ENCODE data around the gene P2RY8.
"Not testable (repeated sequence)": the region's sequence is repeated elsewhere in the genome, so short reads cannot be mapped to it uniquely, and the experiment has no call there.

The P2RY8 gene

DNA sequence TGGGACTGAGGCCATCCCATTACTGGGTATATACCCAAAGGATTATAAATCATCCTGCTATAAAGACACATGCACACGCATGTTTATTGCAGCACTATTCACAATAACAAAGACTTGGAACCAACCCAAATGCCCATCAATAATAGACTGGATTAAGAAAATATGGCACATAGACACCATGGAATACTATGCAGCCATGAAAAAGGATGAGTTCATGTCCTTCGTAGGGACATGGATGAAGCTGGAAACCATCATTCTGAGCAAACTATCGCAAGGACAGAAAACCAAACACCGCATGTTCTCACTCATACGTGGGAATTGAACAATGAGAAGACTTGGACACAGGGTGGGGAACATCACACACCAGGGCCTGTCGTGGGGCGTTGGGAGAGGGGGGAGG lies 27.1 kb upstream of the P2RY8 start:
- not testable (repeated sequence) for H3K36me3 ChIP-seq (ENCODE audit: control insufficient read depth, insufficient read depth, low read length); H3K9ac ChIP-seq (ENCODE audit: low read length); H3K27me3 ChIP-seq (ENCODE audit: control insufficient read depth, insufficient read depth, low read length); H3K9me3 ChIP-seq (ENCODE audit: control insufficient read depth, insufficient read depth, low read depth, low read length); H3K4me1 ChIP-seq (ENCODE audit: control insufficient read depth, insufficient read depth, low read length); H3K4me3 ChIP-seq (ENCODE audit: low read depth, low read length); H3K27ac ChIP-seq (ENCODE audit: low read depth, low read length)

DNA sequence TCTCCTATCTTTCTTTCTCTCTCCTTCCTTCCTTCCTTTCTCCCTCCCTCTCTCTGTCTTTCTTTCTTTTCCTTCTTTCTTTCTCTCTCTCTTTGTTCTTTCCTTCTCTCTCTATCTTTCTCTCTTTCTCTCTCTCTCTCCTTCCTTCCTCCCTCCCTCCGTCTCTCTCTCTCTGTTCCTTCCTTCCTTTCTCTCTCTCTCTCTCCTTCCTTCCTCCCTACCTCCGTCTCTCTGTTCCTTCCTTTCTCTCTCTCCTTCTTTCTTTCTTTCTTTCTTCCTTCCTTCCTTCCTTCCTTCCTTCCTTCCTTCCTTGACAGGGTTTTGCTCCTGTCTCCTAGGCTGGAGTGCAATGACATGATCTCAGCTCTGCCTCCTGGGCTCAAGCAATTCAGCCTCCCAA lies 24.2 kb upstream of the P2RY8 start:
- Histone ChIP-seq H3K27ac (ENCODE audit: low read depth, low read length) (no peak overlapping the region), H3K9ac (ENCODE audit: low read length) (no peak overlapping the region)

DNA sequence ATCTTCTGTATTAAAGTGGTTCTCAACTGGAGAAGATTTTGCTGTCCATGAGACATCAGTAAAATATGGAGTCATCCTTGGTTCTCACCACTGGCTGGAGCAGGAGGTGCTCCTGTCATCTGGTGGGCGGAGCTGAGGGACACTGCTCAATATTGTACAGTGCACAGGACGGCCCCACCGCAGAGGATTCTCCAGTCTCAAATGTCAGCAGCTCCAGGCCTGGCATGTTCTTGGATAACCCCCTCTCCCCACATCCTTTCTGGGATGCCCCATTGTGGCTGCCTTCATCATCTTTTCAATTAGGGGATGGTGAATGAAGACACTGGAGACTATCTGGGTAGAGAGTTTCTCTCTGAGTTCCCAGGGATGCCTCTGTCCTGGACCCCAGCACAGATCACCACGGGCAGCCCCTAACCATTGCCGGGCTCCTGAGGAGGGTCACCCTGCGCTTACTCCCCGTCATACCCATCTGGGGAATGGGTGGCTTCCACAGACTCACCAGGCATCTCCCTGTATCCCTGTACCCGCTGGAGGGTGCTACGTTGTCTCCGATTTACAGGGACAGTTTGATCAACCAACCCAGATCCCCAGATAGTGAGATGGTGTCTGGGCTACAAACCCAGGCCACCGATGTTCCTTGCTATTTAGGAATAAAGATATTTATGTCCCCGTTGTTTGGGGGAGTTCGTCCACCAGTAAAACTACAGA lies 21.9 kb upstream of the P2RY8 start:
- H3K9ac ChIP-seq (ENCODE audit: low read length) = no peak overlapping the region
- H3K9me3 ChIP-seq (ENCODE audit: control insufficient read depth, insufficient read depth, low read depth, low read length) = peaks cover 4% of the 10 kb centered on the region
- no peaks in the 10 kb centered on the region for H3K27me3 ChIP-seq (ENCODE audit: control insufficient read depth, insufficient read depth, low read length)
- no peak overlapping the region for H3K4me3 ChIP-seq (ENCODE audit: low read depth, low read length)
- no peaks in the 10 kb centered on the region for H3K36me3 ChIP-seq (ENCODE audit: control insufficient read depth, insufficient read depth, low read length)
- H3K4me1 ChIP-seq (ENCODE audit: control insufficient read depth, insufficient read depth, low read length) = no peaks in the 10 kb centered on the region
- H3K27ac ChIP-seq (ENCODE audit: low read depth, low read length) = no peak overlapping the region

More for the DNA sequence above, 24.2 kb upstream of the P2RY8 start:
- Histone ChIP-seq H3K36me3 (ENCODE audit: control insufficient read depth, insufficient read depth, low read length) (no peaks in the 10 kb centered on the region), H3K27me3 (ENCODE audit: control insufficient read depth, insufficient read depth, low read length) (no peaks in the 10 kb centered on the region), H3K4me1 (ENCODE audit: control insufficient read depth, insufficient read depth, low read length) (no peaks in the 10 kb centered on the region), H3K4me3 (ENCODE audit: low read depth, low read length) (no peak overlapping the region), H3K9me3 (ENCODE audit: control insufficient read depth, insufficient read depth, low read depth, low read length) (no peaks in the 10 kb centered on the region)

DNA sequence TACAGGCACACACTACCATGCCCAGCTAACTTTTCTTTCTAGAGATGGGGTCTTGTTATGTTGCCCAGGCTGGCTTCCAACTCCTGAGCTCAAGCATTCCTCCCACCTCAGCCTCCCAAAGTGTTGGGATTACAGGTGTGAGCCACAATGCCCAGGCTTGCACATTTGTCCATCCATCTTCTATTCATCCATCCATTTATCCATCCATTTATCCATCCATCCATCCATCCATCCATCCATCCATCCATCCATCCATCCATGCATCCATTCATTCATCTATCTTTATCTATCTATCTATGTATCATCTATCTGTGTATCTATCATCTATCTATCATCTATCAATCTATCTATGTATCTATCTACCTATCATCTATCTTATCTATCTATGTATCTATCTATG lies 20.5 kb upstream of the P2RY8 start:
- not testable (repeated sequence) for H3K9me3 ChIP-seq (ENCODE audit: control insufficient read depth, insufficient read depth, low read depth, low read length); H3K9ac ChIP-seq (ENCODE audit: low read length); H3K4me1 ChIP-seq (ENCODE audit: control insufficient read depth, insufficient read depth, low read length); H3K4me3 ChIP-seq (ENCODE audit: low read depth, low read length); H3K27ac ChIP-seq (ENCODE audit: low read depth, low read length); H3K27me3 ChIP-seq (ENCODE audit: control insufficient read depth, insufficient read depth, low read length); H3K36me3 ChIP-seq (ENCODE audit: control insufficient read depth, insufficient read depth, low read length)

DNA sequence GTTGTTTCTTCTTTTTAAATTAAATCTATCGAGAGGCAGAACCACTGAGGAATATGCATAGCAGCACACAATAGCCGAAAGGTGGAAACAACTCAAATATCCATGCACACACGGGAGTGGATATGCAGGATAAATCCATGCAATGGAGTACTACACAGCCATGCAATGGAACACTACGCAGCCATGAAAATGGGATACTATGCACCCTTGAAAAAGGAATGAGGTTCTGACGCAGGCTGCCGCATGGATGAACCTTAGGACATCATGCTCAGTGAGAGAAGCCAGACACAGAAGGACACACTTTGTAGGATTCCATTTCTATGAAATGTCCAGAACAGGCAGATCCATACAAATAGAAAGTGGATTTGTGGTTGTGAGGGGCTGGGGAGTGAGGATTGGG lies 18.4 kb upstream of the P2RY8 start:
- H3K9ac ChIP-seq (ENCODE audit: low read length) = no peak overlapping the region
- H3K9me3 ChIP-seq (ENCODE audit: control insufficient read depth, insufficient read depth, low read depth, low read length) = peaks cover 4% of the 10 kb centered on the region
- H3K27ac ChIP-seq (ENCODE audit: low read depth, low read length) = no peak overlapping the region
- no peak overlapping the region for H3K4me3 ChIP-seq (ENCODE audit: low read depth, low read length)
- no peaks in the 10 kb centered on the region for H3K36me3 ChIP-seq (ENCODE audit: control insufficient read depth, insufficient read depth, low read length)
- H3K27me3 ChIP-seq (ENCODE audit: control insufficient read depth, insufficient read depth, low read length) = no peaks in the 10 kb centered on the region
- H3K4me1 ChIP-seq (ENCODE audit: control insufficient read depth, insufficient read depth, low read length) = no peaks in the 10 kb centered on the region

DNA sequence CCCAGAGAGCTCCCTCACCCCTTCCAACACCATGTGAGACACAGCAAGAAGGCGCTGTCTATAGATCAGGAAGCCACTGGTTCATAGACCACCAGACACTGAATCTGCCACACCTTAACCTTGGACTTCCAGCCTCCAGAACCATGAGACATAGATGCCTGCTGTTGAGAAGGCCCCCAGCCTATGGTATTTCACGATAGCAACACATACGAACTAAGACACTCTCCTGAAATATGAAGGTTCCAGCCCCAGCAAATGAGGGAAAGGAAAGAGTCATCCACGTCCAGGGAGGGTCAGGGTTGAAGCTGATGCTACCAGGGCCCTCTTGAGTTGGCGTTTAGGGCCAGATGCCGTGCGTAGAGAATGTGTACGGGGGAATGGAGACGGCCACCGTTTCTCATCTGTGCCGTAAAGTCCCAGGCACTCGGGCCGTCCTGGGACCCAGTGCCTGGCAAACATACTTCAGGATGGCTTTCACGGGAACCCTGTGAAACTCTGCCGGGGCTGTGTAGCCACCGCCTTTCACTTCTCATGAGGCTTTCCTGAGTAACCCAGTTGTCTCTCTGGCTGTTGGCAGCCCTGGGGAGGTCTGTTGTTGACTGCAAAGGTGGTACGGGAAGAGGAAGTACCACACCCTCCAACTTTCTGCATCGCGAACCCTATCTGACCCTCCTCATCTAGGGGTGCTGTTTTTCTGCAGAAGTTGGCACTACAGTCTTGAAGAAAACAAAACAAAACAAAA lies 17.7 kb upstream of the P2RY8 start:
- H3K9ac ChIP-seq (ENCODE audit: low read length) = no peak overlapping the region
- H3K4me3 ChIP-seq (ENCODE audit: low read depth, low read length) = no peak overlapping the region
- H3K4me1 ChIP-seq (ENCODE audit: control insufficient read depth, insufficient read depth, low read length) = no peaks in the 10 kb centered on the region
- H3K36me3 ChIP-seq (ENCODE audit: control insufficient read depth, insufficient read depth, low read length) = no peaks in the 10 kb centered on the region
- peaks cover 4% of the 10 kb centered on the region for H3K9me3 ChIP-seq (ENCODE audit: control insufficient read depth, insufficient read depth, low read depth, low read length)
- no peak overlapping the region for H3K27ac ChIP-seq (ENCODE audit: low read depth, low read length)
- H3K27me3 ChIP-seq (ENCODE audit: control insufficient read depth, insufficient read depth, low read length) = no peaks in the 10 kb centered on the region

DNA sequence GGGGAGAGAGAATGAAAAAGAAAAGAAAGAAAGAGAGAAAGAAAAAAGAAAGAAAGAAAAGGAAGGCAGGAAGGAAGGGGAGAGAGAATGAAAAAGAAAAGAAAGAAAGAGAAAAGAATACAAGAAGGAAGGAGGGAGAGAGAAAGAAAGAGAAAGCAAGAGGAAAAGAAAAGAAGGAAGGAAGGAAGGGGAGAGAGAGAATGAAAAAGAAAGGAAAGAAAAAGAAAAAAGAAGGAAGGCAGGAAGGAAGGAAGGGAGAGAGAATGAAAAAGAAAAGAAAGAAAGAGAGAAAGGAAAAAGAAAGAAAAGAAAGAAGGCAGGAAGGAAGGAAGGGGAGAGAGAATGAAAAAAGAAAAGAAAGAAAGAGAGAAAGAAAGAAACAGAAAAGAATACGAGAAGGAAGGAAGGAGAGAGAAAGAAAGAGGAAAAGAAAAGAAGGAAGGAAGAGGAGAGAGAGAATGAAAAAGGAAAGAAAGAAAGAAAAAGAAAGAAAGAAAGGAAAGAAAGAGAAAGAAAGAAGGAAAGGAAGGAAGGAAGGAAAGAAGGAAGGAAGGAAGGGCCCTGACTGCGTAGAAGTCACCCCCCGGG lies 15.1 kb upstream of the P2RY8 start:
- H3K27ac ChIP-seq (ENCODE audit: low read depth, low read length) = no peak overlapping the region
- H3K9ac ChIP-seq (ENCODE audit: low read length) = no peak overlapping the region
- H3K4me1 ChIP-seq (ENCODE audit: control insufficient read depth, insufficient read depth, low read length) = no peaks in the 10 kb centered on the region
- H3K4me3 ChIP-seq (ENCODE audit: low read depth, low read length) = no peak overlapping the region
- H3K36me3 ChIP-seq (ENCODE audit: control insufficient read depth, insufficient read depth, low read length) = no peaks in the 10 kb centered on the region
- no peaks in the 10 kb centered on the region for H3K27me3 ChIP-seq (ENCODE audit: control insufficient read depth, insufficient read depth, low read length)
- peaks cover 4% of the 10 kb centered on the region for H3K9me3 ChIP-seq (ENCODE audit: control insufficient read depth, insufficient read depth, low read depth, low read length)

DNA sequence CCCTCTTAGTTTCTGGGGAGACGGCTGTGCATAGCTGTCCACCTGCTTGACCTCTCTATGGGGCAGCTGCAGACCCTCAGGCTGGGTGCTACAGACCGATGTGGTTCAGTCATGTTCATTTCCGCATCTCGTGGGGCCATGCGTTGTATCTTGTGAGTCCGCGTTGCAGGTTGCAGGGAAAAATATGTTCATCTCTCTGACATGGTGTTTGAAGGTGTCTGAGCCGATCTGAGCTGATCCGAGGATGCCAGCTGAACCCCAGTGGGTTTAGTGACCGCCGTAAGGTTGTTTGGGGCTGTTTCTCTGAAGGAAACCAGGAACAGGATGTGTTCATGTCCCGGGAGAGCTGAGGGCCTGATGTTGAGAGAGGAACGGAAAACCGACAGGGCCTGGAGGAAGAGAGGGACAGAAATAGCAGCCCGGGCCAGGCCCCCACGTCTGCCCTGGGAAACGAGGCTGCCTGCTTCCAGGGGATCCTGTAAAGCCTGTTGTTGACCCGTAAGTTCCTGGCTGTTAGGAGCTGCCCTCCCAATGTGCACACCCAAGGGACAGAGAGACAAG lies 9.8 kb upstream of the P2RY8 start:
- no peak overlapping the region for H3K4me3 ChIP-seq (ENCODE audit: low read depth, low read length)
- H3K4me1 ChIP-seq (ENCODE audit: control insufficient read depth, insufficient read depth, low read length) = no peaks in the 10 kb centered on the region
- no peaks in the 10 kb centered on the region for H3K9me3 ChIP-seq (ENCODE audit: control insufficient read depth, insufficient read depth, low read depth, low read length)
- H3K9ac ChIP-seq (ENCODE audit: low read length) = no peak overlapping the region
- H3K27ac ChIP-seq (ENCODE audit: low read depth, low read length) = no peak overlapping the region
- H3K36me3 ChIP-seq (ENCODE audit: control insufficient read depth, insufficient read depth, low read length) = no peaks in the 10 kb centered on the region
- H3K27me3 ChIP-seq (ENCODE audit: control insufficient read depth, insufficient read depth, low read length) = no peaks in the 10 kb centered on the region

DNA sequence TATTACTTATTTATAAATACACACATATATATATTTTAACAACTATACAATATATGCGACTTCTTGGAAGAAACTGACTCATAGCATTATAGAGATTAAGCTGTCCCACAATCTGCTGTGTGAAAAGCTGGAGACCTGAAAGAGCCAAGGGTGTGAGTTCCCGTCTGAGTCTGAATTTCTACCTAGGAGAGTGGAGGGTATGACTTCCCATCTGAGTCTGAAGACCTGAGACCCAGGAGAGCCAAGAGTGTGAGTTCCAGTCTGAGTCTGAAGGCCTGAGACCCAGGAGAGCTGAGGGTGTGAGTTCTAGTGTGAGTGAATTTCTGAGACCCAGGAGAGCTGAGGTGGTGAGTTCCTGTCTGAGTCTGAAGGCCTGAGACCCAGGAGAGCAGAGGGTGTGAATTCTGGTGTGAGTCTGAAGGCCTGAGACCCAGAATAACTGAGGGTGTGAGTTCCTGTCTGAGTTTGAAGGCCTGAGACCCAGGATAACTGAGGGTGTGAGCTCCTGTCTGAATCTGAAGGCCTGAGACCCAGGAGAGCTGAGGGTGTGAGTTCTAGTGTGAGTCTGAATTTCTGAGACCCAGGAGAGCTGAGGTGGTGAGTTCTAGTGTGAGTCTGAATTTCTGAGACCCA lies 8.9 kb upstream of the P2RY8 start:
- Histone ChIP-seq H3K4me3 (ENCODE audit: low read depth, low read length) (no peak overlapping the region), H3K9me3 (ENCODE audit: control insufficient read depth, insufficient read depth, low read depth, low read length) (no peaks in the 10 kb centered on the region), H3K27ac (ENCODE audit: low read depth, low read length) (no peak overlapping the region), H3K9ac (ENCODE audit: low read length) (no peak overlapping the region), H3K27me3 (ENCODE audit: control insufficient read depth, insufficient read depth, low read length) (no peaks in the 10 kb centered on the region), H3K36me3 (ENCODE audit: control insufficient read depth, insufficient read depth, low read length) (no peaks in the 10 kb centered on the region), H3K4me1 (ENCODE audit: control insufficient read depth, insufficient read depth, low read length) (no peaks in the 10 kb centered on the region)

DNA sequence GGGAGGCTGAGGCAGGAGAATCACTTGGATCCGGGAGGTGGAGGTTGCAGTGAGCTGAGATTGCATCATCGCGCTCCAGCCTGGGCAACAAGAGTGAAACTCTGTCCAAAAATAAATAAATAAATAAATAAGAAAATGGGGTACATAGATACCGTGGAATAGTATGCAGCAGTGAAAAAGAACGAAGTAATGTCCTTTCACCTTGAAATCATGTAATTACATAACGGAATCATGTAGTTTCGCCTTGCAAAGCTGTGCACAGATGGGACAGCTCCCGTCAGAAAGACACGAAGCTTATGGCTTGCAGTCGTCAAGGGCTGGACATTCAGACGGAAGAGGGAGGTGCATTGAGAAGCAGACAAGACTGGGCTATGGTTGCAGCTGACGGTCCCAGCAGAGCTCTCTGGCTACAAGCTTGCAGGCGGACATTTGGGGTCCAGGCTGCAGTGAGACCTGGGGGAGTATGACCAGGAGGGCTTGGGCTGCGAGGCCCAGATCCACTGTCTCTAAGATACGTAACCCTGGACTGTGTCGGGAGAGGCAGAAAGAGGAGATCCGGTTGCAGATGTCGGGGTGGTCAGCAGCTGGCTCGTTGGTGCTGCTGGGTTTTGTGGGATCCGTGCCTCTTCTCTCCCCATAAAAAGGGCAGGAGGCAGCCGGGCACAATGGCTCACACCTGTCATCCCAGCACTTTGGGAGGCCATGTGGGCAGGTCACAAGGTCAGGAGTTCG lies 6.2 kb upstream of the P2RY8 start:
- no peak overlapping the region for H3K27ac ChIP-seq (ENCODE audit: low read depth, low read length)
- H3K9me3 ChIP-seq (ENCODE audit: control insufficient read depth, insufficient read depth, low read depth, low read length) = no peaks in the 10 kb centered on the region
- no peaks in the 10 kb centered on the region for H3K4me1 ChIP-seq (ENCODE audit: control insufficient read depth, insufficient read depth, low read length)
- no peak overlapping the region for H3K4me3 ChIP-seq (ENCODE audit: low read depth, low read length)
- no peaks in the 10 kb centered on the region for H3K36me3 ChIP-seq (ENCODE audit: control insufficient read depth, insufficient read depth, low read length)
- H3K9ac ChIP-seq (ENCODE audit: low read length) = no peak overlapping the region
- H3K27me3 ChIP-seq (ENCODE audit: control insufficient read depth, insufficient read depth, low read length) = no peaks in the 10 kb centered on the region
